DOHH2 (cell line): ENCODE measurements around the gene NCOA4.
"Not testable (repeated sequence)": the region's sequence is repeated elsewhere in the genome, so short reads cannot be mapped to it uniquely, and the experiment has no call there.

ENCODE experiments used
- H3F3A ChIP-seq: fragments of 200-600 bp; sonication (generic), shearing (Covaris generic); 2 replicates; pipeline ENCODE4 v1.6.0; 2016; ENCODE audit warnings: antibody characterized with exemption, mild to moderate bottlenecking; ENCODE audit not compliant: control insufficient read depth, insufficient read depth
- H3K27ac ChIP-seq: fragments of 200-600 bp; sonication (generic); 2 replicates; pipeline ENCODE4 v1.5.1; 2014; ENCODE audit warnings: low read depth, mild to moderate bottlenecking, low read length, moderate library complexity
- H3K27me3 ChIP-seq: fragments of 200-600 bp; sonication (generic); 2 replicates; pipeline ENCODE4 v1.6.1; 2014; ENCODE audit warnings: mild to moderate bottlenecking, low read length, mixed read lengths; ENCODE audit not compliant: control insufficient read depth
- H3K36me3 ChIP-seq: fragments of 200-600 bp; sonication (generic); 2 replicates; pipeline ENCODE4 v1.6.1; 2014; ENCODE audit warnings: mild to moderate bottlenecking, low read length, moderate library complexity, mixed read lengths; ENCODE audit not compliant: control insufficient read depth
- H3K4me1 ChIP-seq: fragments of 200-600 bp; sonication (generic); 2 replicates; pipeline ENCODE4 v1.6.1; 2014; ENCODE audit warnings: mild to moderate bottlenecking, low read length, mixed read lengths; ENCODE audit not compliant: control insufficient read depth
- H3K4me2 ChIP-seq: fragments of 200-600 bp; sonication (generic); 2 replicates; pipeline ENCODE4 v1.6.0; 2014; ENCODE audit warnings: mild to moderate bottlenecking, low read length, moderate library complexity
- H3K4me3 ChIP-seq: fragments of 200-600 bp; sonication (generic); 2 replicates; pipeline ENCODE4 v1.5.1; 2014; ENCODE audit warnings: mild to moderate bottlenecking, low read length, mixed read lengths
- H3K79me2 ChIP-seq: fragments of 200-600 bp; sonication (generic); 2 replicates; pipeline ENCODE4 v1.6.1; 2014; ENCODE audit warnings: mild to moderate bottlenecking, low read length, mixed read lengths; ENCODE audit not compliant: control insufficient read depth
- H3K9me2 ChIP-seq: fragments of 200-600 bp; sonication (generic); replicated peaks from 2 replicates; pipeline ENCODE4 v1.6.1; 2014; ENCODE audit warnings: mild to moderate bottlenecking, low read length, mixed read lengths; ENCODE audit not compliant: control insufficient read depth
- H3K9me3 ChIP-seq: fragments of 200-600 bp; sonication (generic); 2 replicates; pipeline ENCODE4 v1.6.1; 2014; ENCODE audit warnings: antibody characterized with exemption, low read length, mixed read lengths; ENCODE audit not compliant: control insufficient read depth, insufficient read depth
- H4K20me1 ChIP-seq: fragments of 200-600 bp; sonication (generic); 2 replicates; pipeline ENCODE4 v1.6.0; 2014; ENCODE audit warnings: low read depth, mild to moderate bottlenecking, antibody characterized with exemption, low read length, moderate library complexity; ENCODE audit not compliant: control insufficient read depth, insufficient read depth

NCOA4 gene

GRCh38 chr10:45962686-45963452 is 67.6 kb downstream of the NCOA4 start:
- peaks cover 29% of the 10 kb centered on the region for H3K79me2 ChIP-seq
- not testable (repeated sequence) for H4K20me1 ChIP-seq, H3K36me3 ChIP-seq, H3F3A ChIP-seq, H3K9me3 ChIP-seq, H3K4me2 ChIP-seq, H3K4me1 ChIP-seq, H3K4me3 ChIP-seq, H3K9me2 ChIP-seq, H3K27ac ChIP-seq, H3K27me3 ChIP-seq

- not testable (repeated sequence) for H3K4me3 ChIP-seq, H3K9me3 ChIP-seq, H4K20me1 ChIP-seq, H3F3A ChIP-seq, H3K27ac ChIP-seq, H3K36me3 ChIP-seq, H3K4me2 ChIP-seq, H3K27me3 ChIP-seq, H3K4me1 ChIP-seq, H3K79me2 ChIP-seq, H3K9me2 ChIP-seq
These were observed 72.5 kb downstream of the NCOA4 start for GRCh38 chr10:45957928-45958327.

GRCh38 chr10:45956634-45957033 is 73.8 kb downstream of the NCOA4 start:
- H3K27ac ChIP-seq, result not testable (repeated sequence)

More at GRCh38 chr10:45956634-45957033, 73.8 kb downstream of the NCOA4 start:
- H3K4me3 ChIP-seq, H3K27me3 ChIP-seq, H3K79me2 ChIP-seq, H3K9me3 ChIP-seq, H3K4me1 ChIP-seq, H4K20me1 ChIP-seq, H3K4me2 ChIP-seq, H3K36me3 ChIP-seq, H3F3A ChIP-seq, H3K9me2 ChIP-seq: not testable (repeated sequence)
